Endothelial cell (in vitro differentiated cells): ENCODE data around the gene MMP11. TPM values are rescaled to one million over a fixed set of nuclear protein-coding genes. Genes with fewer than 3 reads are reported as not detected.

Experiments
- DNase-seq: peaks from one replicate; pipeline ENCODE4 v3.0.0; 2021; ENCODE audit warnings: low spot score
- H3K27ac Mint-ChIP-seq: one replicate; pipeline ENCODE4 v1.8.0; 2021; ENCODE audit warnings: mixed read lengths, inconsistent platforms; ENCODE audit not compliant: unreplicated experiment
- H3K27me3 Mint-ChIP-seq: one replicate; pipeline ENCODE4 v1.8.0; 2021; ENCODE audit warnings: mild to moderate bottlenecking, moderate library complexity, mixed read lengths, inconsistent platforms; ENCODE audit not compliant: unreplicated experiment
- H3K36me3 Mint-ChIP-seq: one replicate; pipeline ENCODE4 v1.8.0; 2021; ENCODE audit warnings: mild to moderate bottlenecking, low read depth, mixed read lengths, inconsistent platforms; ENCODE audit not compliant: unreplicated experiment
- H3K4me1 Mint-ChIP-seq: one replicate; pipeline ENCODE4 v1.8.0; 2021; ENCODE audit warnings: mild to moderate bottlenecking, mixed read lengths, inconsistent platforms; ENCODE audit not compliant: unreplicated experiment
- H3K4me3 Mint-ChIP-seq: one replicate; pipeline ENCODE4 v1.8.0; 2021; ENCODE audit warnings: mild to moderate bottlenecking, mixed read lengths, inconsistent platforms; ENCODE audit not compliant: unreplicated experiment
- H3K9me3 Mint-ChIP-seq: one replicate; pipeline ENCODE4 v1.8.0; 2021; ENCODE audit warnings: mixed read lengths, inconsistent platforms; ENCODE audit not compliant: unreplicated experiment
- CTCF ChIP-seq: fragments of 200-600 bp; sonication (generic); IDR thresholded peaks from one replicate; pipeline ENCODE4 v1.5.0; 2021; ENCODE audit warnings: antibody characterized with exemption; ENCODE audit not compliant: unreplicated experiment
- total RNA-seq: library from RNA; stranded (reverse); fragmentation: NEBNext Ultra II Directional; extraction: Animal tissue kit (Norgen Biotek cat#: 25700); gene quantifications from one replicate; pipeline ENCODE4 v1.2.1, GENCODE V29; 2021; ENCODE audit not compliant: unreplicated experiment

The MMP11 gene
- total RNA-seq, 1 donor from 2014 or later: 3.4 TPM

GRCh38 chr22:23831781-23832180 is 59.1 kb downstream of the MMP11 start:
- H3K36me3 Mint-ChIP-seq: peaks cover 22% of the 10 kb centered on the region
- H3K4me1 Mint-ChIP-seq: peaks cover 3% of the 10 kb centered on the region
- H3K27ac Mint-ChIP-seq: no peak overlapping the region
- H3K9me3 Mint-ChIP-seq: no peaks in the 10 kb centered on the region
- no peak overlapping the region for H3K4me3 Mint-ChIP-seq
- no peak for DNase-seq
- H3K27me3 Mint-ChIP-seq: peaks cover 10% of the 10 kb centered on the region
- TF ChIP-seq CTCF: no peak

GRCh38 chr22:23832226-23833016 is 59.8 kb downstream of the MMP11 start:
- no peak overlapping the region for H3K27ac Mint-ChIP-seq
- no peak for DNase-seq
- H3K27me3 Mint-ChIP-seq: peaks cover 10% of the 10 kb centered on the region
- H3K9me3 Mint-ChIP-seq: no peaks in the 10 kb centered on the region
- TF ChIP-seq CTCF: no peak
- peaks cover 3% of the 10 kb centered on the region for H3K4me1 Mint-ChIP-seq
- H3K4me3 Mint-ChIP-seq: no peak overlapping the region
- peaks cover 22% of the 10 kb centered on the region for H3K36me3 Mint-ChIP-seq

- no peak for DNase-seq
- H3K4me1 Mint-ChIP-seq: peaks cover 8% of the 10 kb centered on the region
- H3K4me3 Mint-ChIP-seq: no peak overlapping the region
- no peaks in the 10 kb centered on the region for H3K9me3 Mint-ChIP-seq
- H3K27me3 Mint-ChIP-seq: peaks cover 14% of the 10 kb centered on the region
- no peak overlapping the region for H3K27ac Mint-ChIP-seq
- TF ChIP-seq CTCF: no peak
- H3K36me3 Mint-ChIP-seq: peaks cover 22% of the 10 kb centered on the region
Measured at GRCh38 chr22:23833017-23833751, 60.5 kb downstream of the MMP11 start.

Other genes with a start within 250 kb of the MMP11 start
- not detected for gene IGLL1, start 192.6 kb upstream of the MMP11 start, total RNA-seq
- not detected for gene DRICH1, start 140.5 kb upstream of the MMP11 start, total RNA-seq
- 0.15 TPM for gene RGL4, start 81.8 kb upstream of the MMP11 start, total RNA-seq
- gene ZNF70, start 21.7 kb upstream of the MMP11 start, total RNA-seq: 8.0 TPM
- not detected for gene VPREB3, start 18.4 kb upstream of the MMP11 start, total RNA-seq
- 2.0 TPM for gene C22orf15, start 9.9 kb upstream of the MMP11 start, total RNA-seq
- gene CHCHD10, start 4.9 kb upstream of the MMP11 start, total RNA-seq: 55.8 TPM
- 105 TPM for gene SMARCB1, start 14.1 kb downstream of the MMP11 start, total RNA-seq
- gene DERL3, start 66.2 kb downstream of the MMP11 start, total RNA-seq: 1.3 TPM
- gene SLC2A11, start 85.0 kb downstream of the MMP11 start, total RNA-seq: 9.2 TPM
- gene MIF, start 121.5 kb downstream of the MMP11 start, total RNA-seq: 306 TPM
- 6.0 TPM for gene GSTT2B, start 188.3 kb downstream of the MMP11 start, total RNA-seq
- gene DDTL, start 194.0 kb downstream of the MMP11 start, total RNA-seq: 1.4 TPM
- 73.5 TPM for gene DDT, start 201.6 kb downstream of the MMP11 start, total RNA-seq
- not detected for gene GSTT2, start 207.3 kb downstream of the MMP11 start, total RNA-seq
- not detected for gene GSTT4, start 232.6 kb downstream of the MMP11 start, total RNA-seq
- 61.2 TPM for gene CABIN1, start 238.5 kb downstream of the MMP11 start, total RNA-seq